ENCODE results near the gene SEC23A.
A peak's percentile ranks its signal among the peaks of the same experiment; 100 is the strongest.
"Not testable (repeated sequence)": the region's sequence is repeated elsewhere in the genome, so short reads cannot be mapped to it uniquely, and the experiment has no call there.

Gene SEC23A

GRCh38 chr14:39023939-39024871, 78.8 kb downstream of the SEC23A start:
- intact Hi-C loops (cut with DNase I; ENCODE audit: low total_unique reads), result no loop called here
- H3K27ac ChIP-seq, result no peak overlapping the region
- TF ChIP-seq CTCF (IDR thresholded peaks at IDR 0.05), result no peak

GRCh38 chr14:39017096-39018016, 85.7 kb downstream of the SEC23A start:
- not testable (repeated sequence) for H3K4me3 ChIP-seq, H3K4me1 ChIP-seq, H3K36me3 ChIP-seq, H3K27me3 ChIP-seq, DNase-seq, H3K9me3 ChIP-seq, H3K27ac ChIP-seq
- intact Hi-C loops (cut with DNase I; ENCODE audit: low total_unique reads), result loop anchor here (10.0 kb wide), 2 partner anchors 143 to 293 kb away; no protein-coding TSS in a partner anchor

More at GRCh38 chr14:39023939-39024871, 78.8 kb downstream of the SEC23A start:
- DNase-seq, result no peak
- Histone ChIP-seq H3K4me1 (no peaks in the 10 kb centered on the region), H3K36me3 (no peaks in the 10 kb centered on the region), H3K4me3 (no peak overlapping the region), H3K9me3 (no peaks in the 10 kb centered on the region), H3K27me3 (no peaks in the 10 kb centered on the region)

- no peak for DNase-seq
- Histone ChIP-seq H3K27ac (no peak overlapping the region), H3K9me3 (no peaks in the 10 kb centered on the region), H3K27me3 (no peaks in the 10 kb centered on the region), H3K4me3 (no peak overlapping the region), H3K4me1 (no peaks in the 10 kb centered on the region), H3K36me3 (no peaks in the 10 kb centered on the region)
- TF ChIP-seq CTCF (IDR thresholded peaks at IDR 0.05), result no peak
- intact Hi-C loops (cut with DNase I; ENCODE audit: low total_unique reads), result loop anchor here (10.0 kb wide), 2 partner anchors 142 to 292 kb away; no protein-coding TSS in a partner anchor
These were observed 86.3 kb downstream of the SEC23A start for GRCh38 chr14:39016733-39017095.

- H3K4me1 ChIP-seq, result no peaks in the 10 kb centered on the region
- intact Hi-C loops (cut with DNase I; ENCODE audit: low total_unique reads), result loop anchor here (10.0 kb wide), 2 partner anchors 141 to 291 kb away; no protein-coding TSS in a partner anchor
- no peak for TF ChIP-seq CTCF (IDR thresholded peaks at IDR 0.05)
- DNase-seq, result no peak
- H3K4me3 ChIP-seq, result no peak overlapping the region
- H3K9me3 ChIP-seq, result no peaks in the 10 kb centered on the region
- no peaks in the 10 kb centered on the region for H3K27me3 ChIP-seq
- no peak overlapping the region for H3K27ac ChIP-seq
- H3K36me3 ChIP-seq, result no peaks in the 10 kb centered on the region
These were observed 87.0 kb downstream of the SEC23A start for GRCh38 chr14:39015964-39016577.

GRCh38 chr14:39015360-39015961, 87.6 kb downstream of the SEC23A start:
- TF ChIP-seq CTCF (IDR thresholded peaks at IDR 0.05), result peak; percentile 65 to 68
- Histone ChIP-seq H3K27ac (no peak overlapping the region), H3K9me3 (no peaks in the 10 kb centered on the region), H3K4me3 (no peak overlapping the region), H3K27me3 (no peaks in the 10 kb centered on the region), H3K36me3 (no peaks in the 10 kb centered on the region), H3K4me1 (no peaks in the 10 kb centered on the region)
- intact Hi-C loops (cut with DNase I; ENCODE audit: low total_unique reads), result loop anchor here (10.0 kb wide), 2 partner anchors 141 to 291 kb away; no protein-coding TSS in a partner anchor
- DNase-seq, result no peak
